ENCODE results near the gene SYT7.

The SYT7 gene

GRCh38 chr11:61534933-61535839, 45.7 kb downstream of the SYT7 start:
- no peak for DNase-seq

- DNase-seq, result no peak
Measured at GRCh38 chr11:61534025-61534932, 46.6 kb downstream of the SYT7 start.

GRCh38 chr11:61533401-61533800, 47.5 kb downstream of the SYT7 start:
- DNase-seq, result no peak

- no peak for DNase-seq
Measured at GRCh38 chr11:61533039-61533375, 47.9 kb downstream of the SYT7 start.

GRCh38 chr11:61532134-61533038, 48.5 kb downstream of the SYT7 start:
- DNase-seq, result no peak

- DNase-seq, result no peak
Measured at GRCh38 chr11:61531044-61531443, 49.8 kb downstream of the SYT7 start.

- no peak for DNase-seq
Measured at GRCh38 chr11:61529537-61530225, 51.2 kb downstream of the SYT7 start.

GRCh38 chr11:61528114-61528513, 52.8 kb downstream of the SYT7 start:
- no peak for DNase-seq

- no peak for DNase-seq
Measured at GRCh38 chr11:61526956-61527731, 53.7 kb downstream of the SYT7 start.

GRCh38 chr11:61526229-61526628, 54.6 kb downstream of the SYT7 start:
- DNase-seq, result no peak

- no peak for DNase-seq
Measured at GRCh38 chr11:61524963-61525587, 55.8 kb downstream of the SYT7 start.

- DNase-seq, result no peak
Measured at GRCh38 chr11:61524446-61524845, 56.4 kb downstream of the SYT7 start.

GRCh38 chr11:61522881-61523280, 58.0 kb downstream of the SYT7 start:
- no peak for DNase-seq

- DNase-seq, result no peak
Measured at GRCh38 chr11:61518032-61518795, 62.7 kb downstream of the SYT7 start.

- no peak for DNase-seq
Measured at GRCh38 chr11:61516675-61517572, 64.0 kb downstream of the SYT7 start.

- no peak for DNase-seq
Measured at GRCh38 chr11:61516191-61516590, 64.7 kb downstream of the SYT7 start.

- no peak for DNase-seq
Measured at GRCh38 chr11:61515686-61516085, 65.2 kb downstream of the SYT7 start.

- no peak for DNase-seq
Measured at GRCh38 chr11:61514050-61514917, 66.6 kb downstream of the SYT7 start.

Data from T1000 (cell line).